OCI-LY7 (cell line): Measurements from ENCODE around the gene THSD7A. TPM values are rescaled to one million over a fixed set of nuclear protein-coding genes. Genes with fewer than 3 reads are reported as not detected.

Source experiments
- BruUV-seq: library from RNA; stranded (reverse); fragments of 400-500 nt; replicated peaks from 2 replicates; lab custom pipeline; 2021; lab: Mats Ljungman, UMichigan
- CTCF ChIA-PET: fragments of 300-600 bp; sonication (Branson Sonifier 250); formaldehyde crosslinking; loops from one replicate; lab custom pipeline; 2022; ENCODE audit warnings: antibody characterized with exemption; ENCODE audit not compliant: unreplicated experiment; lab: Charles Lee
- POLR2A ChIA-PET: fragments of 300-600 bp; sonication (Branson Sonifier 250); formaldehyde crosslinking; loops from one replicate; lab custom pipeline; 2022; ENCODE audit warnings: antibody characterized with exemption; lab: Charles Lee
- DNase-seq: peaks from one replicate; pipeline ENCODE4 v3.0.0-alpha.2; 2015; ENCODE audit warnings: low spot score
- H2AFZ ChIP-seq: fragments of 200-600 bp; sonication (generic), shearing (Covaris generic); 2 replicates; pipeline ENCODE4 v1.6.1; 2014; ENCODE audit warnings: mild to moderate bottlenecking, antibody characterized with exemption, low read length, moderate library complexity
- H3K27ac ChIP-seq: fragments of 200-600 bp; sonication (generic); 2 replicates; pipeline ENCODE4 v1.5.1; 2014; ENCODE audit warnings: mixed run types, low read depth, mild to moderate bottlenecking, moderate library complexity, low read length, inconsistent platforms; ENCODE audit not compliant: poor library complexity, severe bottlenecking
- H3K36me3 ChIP-seq: fragments of 200-600 bp; sonication (generic); 2 replicates; pipeline ENCODE4 v1.6.1; 2014; ENCODE audit warnings: mild to moderate bottlenecking, antibody characterized with exemption, low read length, moderate library complexity, mixed read lengths; ENCODE audit not compliant: insufficient read depth
- H3K4me1 ChIP-seq: fragments of 200-600 bp; sonication (generic); 2 replicates; pipeline ENCODE4 v1.5.1; 2014; ENCODE audit warnings: mild to moderate bottlenecking, low read length; ENCODE audit not compliant: insufficient read depth, poor library complexity, severe bottlenecking
- H3K4me2 ChIP-seq: fragments of 200-600 bp; sonication (generic); 2 replicates; pipeline ENCODE4 v1.6.1; 2014; ENCODE audit warnings: mild to moderate bottlenecking, low read length
- H3K4me3 ChIP-seq: fragments of 200-600 bp; sonication (generic); 2 replicates; pipeline ENCODE4 v1.5.1; 2014; ENCODE audit warnings: mild to moderate bottlenecking, low read depth, low read length; ENCODE audit not compliant: poor library complexity, severe bottlenecking
- H3K79me2 ChIP-seq: fragments of 200-600 bp; sonication (generic); 2 replicates; pipeline ENCODE4 v1.6.1; 2016; ENCODE audit warnings: low read depth, mild to moderate bottlenecking, low read length, moderate library complexity, mixed read lengths; ENCODE audit not compliant: insufficient read depth
- H3K9me2 ChIP-seq: fragments of 200-600 bp; sonication (generic); 2 replicates; pipeline ENCODE4 v1.6.1; 2016; ENCODE audit warnings: mild to moderate bottlenecking, low read length, mixed read lengths; ENCODE audit not compliant: insufficient read depth
- H3K9me3 ChIP-seq: fragments of 200-600 bp; sonication (generic); 2 replicates; pipeline ENCODE4 v1.6.1; 2014; ENCODE audit warnings: mild to moderate bottlenecking, mixed run types, low read length, mixed read lengths
- H4K20me1 ChIP-seq: fragments of 200-600 bp; sonication (generic); 2 replicates; pipeline ENCODE4 v1.6.1; 2014; ENCODE audit warnings: mild to moderate bottlenecking, antibody characterized with exemption, low read length, moderate library complexity, mixed read lengths; ENCODE audit not compliant: insufficient read depth
- CTCF ChIP-seq: fragments of 200-600 bp; sonication (generic); conservative IDR thresholded peaks from 2 replicates; pipeline ENCODE4 v1.5.1; 2014; ENCODE audit warnings: mild to moderate bottlenecking, antibody characterized with exemption, low read length, moderate library complexity, mixed read lengths
- EZH2phosphoT487 ChIP-seq: fragments of 200-600 bp; sonication (generic); IDR thresholded peaks from 2 replicates; pipeline ENCODE4 v1.6.1; 2018; ENCODE audit warnings: low read depth, borderline replicate concordance, mild to moderate bottlenecking, mixed run types, antibody characterized with exemption, low read length, moderate library complexity, mixed read lengths
- intact Hi-C: fragments of 100-400 bp; cut with micrococcal nuclease; formaldehyde crosslinking; loops from one replicate; pipeline ENCODE4 v1.10.0; 2022; ENCODE audit not compliant: unreplicated experiment
- total RNA-seq, 2 experiments: library from RNA; depleted of rRNA in 1 of 2; stranded (reverse); fragments of >200 nt in 1 of 2; shearing (Covaris generic) in 1 of 2; gene quantifications; 2 replicates each; pipeline ENCODE4 v1.2.3, GENCODE V29; 2014 to 2022

THSD7A gene
- total RNA-seq, 2 experiments from 2014 or later = 0.13 TPM; not detected in 1

- intact Hi-C loops = no loop called here
- no peaks in the 10 kb centered on the region for H3K36me3 ChIP-seq
- no peaks in the 10 kb centered on the region for H3K4me1 ChIP-seq
- no peaks in the 10 kb centered on the region for H4K20me1 ChIP-seq
- H3K27ac ChIP-seq = no peak overlapping the region
- H3K9me2 ChIP-seq = no peaks in the 10 kb centered on the region
- no peaks in the 10 kb centered on the region for H3K9me3 ChIP-seq
- POLR2A ChIA-PET = interaction anchor here (0.7 kb wide), 2 partner anchors 10 to 57 kb away, joined by 3 read pairs; no protein-coding TSS in a partner anchor
- CTCF ChIA-PET = no interaction called here
- no peak overlapping the region for H2AFZ ChIP-seq
- BruUV-seq = no TSS peak
- H3K4me3 ChIP-seq = no peak overlapping the region
- no peak for TF ChIP-seq EZH2phosphoT487
- no peak for TF ChIP-seq CTCF
- no peak overlapping the region for H3K4me2 ChIP-seq
- no peaks in the 10 kb centered on the region for H3K79me2 ChIP-seq
- no peak for DNase-seq
Measured at GRCh38 chr7:11616466-11616865, 215.5 kb downstream of the THSD7A start.

GRCh38 chr7:11615174-11615573 lies 216.8 kb downstream of the THSD7A start:
- no peak overlapping the region for H2AFZ ChIP-seq
- no peak for DNase-seq
- no TSS peak for BruUV-seq
- H3K36me3 ChIP-seq = no peaks in the 10 kb centered on the region
- H4K20me1 ChIP-seq = no peaks in the 10 kb centered on the region
- ChIA-PET CTCF (no interaction called here), POLR2A (interaction anchor here (0.7 to 1.3 kb wide), 2 partner anchors 10 to 40 kb away, joined by 3 read pairs; no protein-coding TSS in a partner anchor)
- no peak for TF ChIP-seq EZH2phosphoT487
- no peak for TF ChIP-seq CTCF
- H3K9me2 ChIP-seq = no peaks in the 10 kb centered on the region
- no peak overlapping the region for H3K27ac ChIP-seq
- H3K4me1 ChIP-seq = no peaks in the 10 kb centered on the region
- H3K79me2 ChIP-seq = no peaks in the 10 kb centered on the region
- H3K4me3 ChIP-seq = no peak overlapping the region
- intact Hi-C loops = no loop called here
- H3K4me2 ChIP-seq = no peak overlapping the region
- no peaks in the 10 kb centered on the region for H3K9me3 ChIP-seq

- no peaks in the 10 kb centered on the region for H3K4me1 ChIP-seq
- no peak overlapping the region for H3K4me2 ChIP-seq
- TF ChIP-seq CTCF = no peak
- no peak for TF ChIP-seq EZH2phosphoT487
- intact Hi-C loops = no loop called here
- H4K20me1 ChIP-seq = no peaks in the 10 kb centered on the region
- no peak overlapping the region for H3K4me3 ChIP-seq
- CTCF ChIA-PET = no interaction called here
- no peak for DNase-seq
- POLR2A ChIA-PET = interaction anchor here (0.6 kb wide), 1 partner anchor 9 kb away, joined by 3 read pairs; no protein-coding TSS in a partner anchor
- no TSS peak for BruUV-seq
- no peaks in the 10 kb centered on the region for H3K9me3 ChIP-seq
- no peak overlapping the region for H2AFZ ChIP-seq
- no peak overlapping the region for H3K27ac ChIP-seq
- H3K9me2 ChIP-seq = no peaks in the 10 kb centered on the region
- H3K79me2 ChIP-seq = no peaks in the 10 kb centered on the region
- no peaks in the 10 kb centered on the region for H3K36me3 ChIP-seq
Measured at GRCh38 chr7:11613292-11613930, 218.6 kb downstream of the THSD7A start.
